ENCODE data around the gene KLF7.

The KLF7 gene

GRCh38 chr2:207072571-207072970, 93.2 kb downstream of the KLF7 start:
- no peak for FAIRE-seq

GRCh38 chr2:207071820-207072219, 93.9 kb downstream of the KLF7 start:
- DNase-seq (ENCODE audit: insufficient read length, low spot score) (no peak), FAIRE-seq (no peak)

More at GRCh38 chr2:207072571-207072970, 93.2 kb downstream of the KLF7 start:
- DNase-seq (ENCODE audit: insufficient read length, low spot score) = no peak

- no peak for DNase-seq (ENCODE audit: insufficient read length, low spot score)
- no peak for FAIRE-seq
These were observed 98.3 kb downstream of the KLF7 start for GRCh38 chr2:207067473-207067872.

DNA sequence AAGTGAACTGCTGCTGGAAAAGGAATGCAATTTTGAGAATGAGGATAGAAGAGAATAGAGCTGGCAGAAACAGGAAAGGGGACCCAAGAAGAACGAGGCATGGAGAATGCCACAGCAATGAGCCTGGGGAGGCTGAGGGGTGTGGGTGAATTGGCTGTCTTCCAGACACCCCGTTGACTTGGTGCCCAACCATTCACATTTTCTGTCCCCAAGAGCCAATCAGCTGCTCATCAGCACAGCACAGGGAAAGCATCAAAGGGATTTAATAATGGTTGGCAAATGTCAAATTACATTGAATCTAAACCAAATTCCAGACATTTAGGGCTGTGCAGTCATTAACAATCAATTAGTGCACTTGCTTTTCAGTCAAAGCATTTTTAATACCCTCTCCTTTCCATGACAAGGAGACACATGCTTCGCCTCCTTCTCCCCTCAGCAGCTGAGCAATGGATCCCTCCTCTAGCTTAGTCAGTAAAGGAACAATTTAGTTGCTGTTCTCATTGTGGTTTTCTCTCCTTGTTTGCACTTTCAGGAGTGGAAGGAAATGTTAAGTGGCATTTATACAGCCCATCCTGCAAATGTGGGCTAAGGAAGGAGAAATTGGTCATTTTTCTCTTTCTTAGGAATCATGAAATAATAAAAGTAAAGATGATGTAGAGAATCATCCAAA, 98.8 kb downstream of the KLF7 start:
- FAIRE-seq = no peak
- DNase-seq (ENCODE audit: insufficient read length, low spot score) = no peak

DNA sequence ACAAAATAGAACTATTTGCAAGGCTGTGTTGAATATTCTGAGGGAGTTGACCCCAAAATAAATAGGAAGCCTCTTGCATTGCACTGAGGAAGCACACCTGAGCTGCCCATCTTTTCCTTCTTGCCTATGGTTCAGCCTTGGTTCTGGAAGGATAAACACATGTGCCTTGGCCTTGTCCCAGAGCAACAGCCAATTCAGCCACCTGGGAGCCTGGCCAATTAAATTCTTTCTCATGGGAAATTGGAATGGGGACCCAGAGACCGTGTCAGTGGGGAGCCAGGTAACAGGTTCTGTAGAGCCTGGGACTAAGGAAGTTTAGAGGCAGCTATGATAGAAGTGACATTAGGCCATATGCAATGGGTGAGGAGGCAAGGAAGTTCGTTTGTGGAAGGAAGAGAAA, 99.6 kb downstream of the KLF7 start:
- no peak for FAIRE-seq
- DNase-seq (ENCODE audit: insufficient read length, low spot score) = no peak

DNA sequence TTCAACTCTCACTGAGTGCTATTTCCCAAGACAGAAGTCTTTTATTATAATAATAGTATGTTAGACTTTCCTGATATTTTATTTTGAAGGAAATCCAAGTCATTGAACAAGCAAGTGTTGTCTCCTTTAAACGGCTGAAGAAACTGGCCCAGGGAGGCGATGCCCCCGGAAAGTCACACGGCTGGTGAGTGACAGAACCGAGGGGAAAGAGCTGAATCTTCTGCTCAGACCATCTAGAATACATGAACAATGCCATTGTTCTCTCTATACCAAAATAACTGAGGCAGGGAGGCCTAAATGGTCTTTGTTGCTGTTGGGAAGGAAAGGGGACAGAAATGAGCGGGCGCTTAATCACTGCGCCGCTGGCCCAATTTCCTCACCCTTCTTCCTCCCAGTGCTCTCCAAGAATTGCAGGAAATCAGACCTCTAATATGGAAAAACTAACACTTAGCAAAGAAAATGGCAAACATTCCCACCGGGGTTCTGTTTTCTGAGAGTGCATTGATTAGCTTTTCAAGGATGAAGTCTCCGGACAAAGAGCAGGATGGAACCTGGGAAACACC, 101.5 kb downstream of the KLF7 start:
- DNase-seq (ENCODE audit: insufficient read length, low spot score) (no peak), FAIRE-seq (no peak)

DNA sequence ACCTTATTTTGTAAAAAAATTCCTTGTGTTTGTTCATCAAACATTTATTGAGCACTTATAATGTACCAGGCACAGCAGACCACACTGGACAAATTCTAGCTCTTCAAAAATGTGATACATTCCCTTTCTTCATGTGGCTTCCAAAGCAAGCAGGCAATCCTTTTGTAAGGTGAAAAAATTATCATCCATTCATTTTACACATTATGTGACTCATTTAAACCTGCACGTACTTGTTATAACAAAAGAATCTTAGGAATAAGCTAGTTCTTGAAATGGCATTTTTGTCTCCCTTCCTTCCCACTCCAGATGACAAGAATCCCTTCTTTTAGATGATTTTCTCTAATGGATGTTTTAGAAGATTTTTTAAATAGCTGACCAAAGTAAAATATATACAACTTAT, 104.6 kb downstream of the KLF7 start:
- FAIRE-seq (no peak), DNase-seq (ENCODE audit: insufficient read length, low spot score) (no peak)

GRCh38 chr2:207055257-207055656, 110.5 kb downstream of the KLF7 start:
- DNase-seq (ENCODE audit: insufficient read length, low spot score) (no peak), FAIRE-seq (no peak)

- FAIRE-seq = no peak
- DNase-seq (ENCODE audit: insufficient read length, low spot score) = no peak
These were observed 111.2 kb downstream of the KLF7 start for GRCh38 chr2:207054521-207054920.

- FAIRE-seq = no peak
- no peak for DNase-seq (ENCODE audit: insufficient read length, low spot score)
These were observed 114.3 kb downstream of the KLF7 start for GRCh38 chr2:207051385-207051965.

- no peak for DNase-seq (ENCODE audit: insufficient read length, low spot score)
- no peak for FAIRE-seq
These were observed 116.6 kb downstream of the KLF7 start for GRCh38 chr2:207049122-207049521.

GRCh38 chr2:207048416-207048815, 117.3 kb downstream of the KLF7 start:
- no peak for FAIRE-seq
- DNase-seq (ENCODE audit: insufficient read length, low spot score) = no peak

- no peak for DNase-seq (ENCODE audit: insufficient read length, low spot score)
- no peak for FAIRE-seq
These were observed 119.0 kb downstream of the KLF7 start for GRCh38 chr2:207046724-207047123.

DNA sequence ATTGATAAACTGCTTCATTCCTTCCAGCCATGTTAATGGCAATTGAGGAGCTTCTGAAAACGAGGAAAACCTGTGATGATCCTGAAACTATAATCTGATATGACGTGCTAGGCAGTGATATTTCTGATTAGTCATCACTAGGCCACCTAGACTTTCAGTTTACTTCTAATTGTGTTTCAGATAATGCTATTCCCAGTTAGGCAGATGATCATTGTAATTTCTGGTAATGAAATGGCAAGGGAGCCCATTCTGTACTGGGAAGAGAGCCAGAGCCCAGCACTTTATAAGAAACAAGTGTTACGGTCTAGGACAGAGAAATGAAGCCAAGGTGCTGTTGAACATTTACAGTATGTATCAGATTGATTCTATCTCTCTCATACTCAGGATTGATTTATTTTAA, 120.2 kb downstream of the KLF7 start:
- FAIRE-seq (no peak), DNase-seq (ENCODE audit: insufficient read length, low spot score) (no peak)

DNA sequence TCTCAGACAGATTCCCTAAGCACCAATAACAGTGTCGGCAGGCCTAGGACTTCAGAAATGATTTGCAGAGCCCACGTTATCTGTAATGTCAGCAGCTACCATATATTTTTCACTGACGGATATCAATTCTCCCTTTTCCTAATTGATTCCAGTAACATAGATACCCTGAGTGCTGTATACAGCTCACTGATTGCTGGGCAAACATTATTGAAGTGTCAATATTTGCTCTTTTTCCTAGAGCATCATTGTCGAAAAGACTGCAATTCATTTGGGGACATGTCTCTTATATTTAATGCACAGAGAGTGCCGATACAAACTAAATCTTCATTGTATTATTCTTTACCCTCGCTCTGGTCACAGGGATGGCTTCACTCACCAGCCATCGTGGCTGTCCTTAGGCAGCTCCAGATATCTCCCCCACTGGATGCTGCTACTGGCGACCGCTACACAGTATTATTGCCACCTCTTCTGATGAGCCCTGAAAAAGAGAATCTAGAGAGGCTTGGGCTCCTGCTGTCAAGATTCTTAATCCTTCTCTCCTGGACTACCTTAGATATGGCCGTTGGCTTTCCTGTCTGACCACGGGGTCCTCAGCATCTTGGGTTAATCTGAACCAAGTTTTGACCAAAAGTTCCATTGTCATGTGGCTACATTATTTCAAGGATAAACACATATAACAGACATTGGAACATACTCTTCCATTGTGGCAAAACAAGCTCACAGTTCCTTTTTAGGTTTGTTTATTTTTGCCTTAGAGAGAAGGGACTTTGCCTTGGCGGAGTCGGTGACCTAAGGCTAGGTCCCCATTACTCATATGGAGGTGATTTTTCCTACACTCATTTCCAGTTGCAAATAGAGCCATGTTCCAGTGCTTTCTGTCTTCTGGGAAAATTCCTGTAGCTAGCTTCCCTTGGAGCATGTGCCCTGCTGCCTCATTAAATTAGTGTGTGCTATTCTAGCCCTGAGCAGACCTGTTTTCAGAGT, 121.1 kb downstream of the KLF7 start:
- FAIRE-seq (no peak), DNase-seq (ENCODE audit: insufficient read length, low spot score) (no peak)

- DNase-seq (ENCODE audit: insufficient read length, low spot score) (no peak), FAIRE-seq (no peak)
These were observed 122.9 kb downstream of the KLF7 start for GRCh38 chr2:207042841-207043240.

DNA sequence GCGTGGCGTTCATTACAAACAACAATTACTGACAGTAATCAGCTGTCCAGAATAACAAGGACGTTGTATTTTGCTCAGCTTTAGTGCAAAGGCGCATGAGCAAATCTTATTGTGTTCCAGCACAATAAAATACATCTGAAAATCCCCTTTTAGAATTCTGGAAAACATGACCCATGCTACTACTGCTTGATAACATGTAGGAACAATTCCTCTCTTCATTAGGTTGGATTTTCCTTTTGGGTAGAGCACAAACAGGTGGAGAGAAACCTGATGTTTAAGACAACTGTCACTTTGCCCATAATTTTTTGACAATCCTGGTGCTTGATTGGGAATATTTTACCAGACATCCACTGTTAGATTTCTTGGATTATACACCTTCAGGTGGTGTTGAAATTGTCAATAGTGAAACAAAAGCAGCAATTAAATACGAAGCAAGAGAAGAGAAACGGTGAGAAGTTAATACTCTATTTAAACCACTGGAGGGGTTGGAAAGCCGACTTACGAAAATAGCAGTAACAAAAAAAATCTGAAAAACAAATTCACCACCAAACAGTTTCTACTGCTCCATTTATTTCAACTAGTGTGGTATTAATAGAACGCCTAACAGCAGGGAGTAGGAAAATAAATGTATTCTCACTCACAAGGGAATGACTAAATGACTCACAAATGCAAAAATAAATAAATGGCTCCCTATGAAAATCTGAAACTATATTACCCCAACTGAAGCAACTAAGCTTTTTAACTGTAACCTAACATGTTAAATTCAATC, 123.8 kb downstream of the KLF7 start:
- DNase-seq (ENCODE audit: insufficient read length, low spot score) (no peak), FAIRE-seq (no peak)

DNA sequence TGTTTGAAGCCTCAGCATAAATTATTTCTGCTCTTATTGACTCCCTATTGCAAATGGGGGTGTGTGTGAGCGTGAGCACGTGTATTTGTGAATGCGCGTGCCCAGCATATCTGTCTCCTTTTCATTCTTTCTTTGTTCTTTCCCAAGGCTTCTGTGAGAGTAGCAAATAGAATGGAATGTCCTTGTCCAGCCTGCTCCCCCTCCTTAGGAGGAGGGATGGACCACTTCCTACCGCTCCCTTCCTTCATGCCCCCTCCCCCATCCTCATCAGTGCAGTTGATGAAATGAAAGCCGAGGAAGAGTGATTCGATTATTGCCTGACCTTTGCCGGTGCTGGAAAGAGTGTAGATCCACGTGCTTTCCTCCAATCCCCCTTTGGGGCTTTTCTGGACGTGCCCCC, 124.5 kb downstream of the KLF7 start:
- FAIRE-seq (no peak), DNase-seq (ENCODE audit: insufficient read length, low spot score) (no peak)

- FAIRE-seq = no peak
- no peak for DNase-seq (ENCODE audit: insufficient read length, low spot score)
These were observed 125.1 kb downstream of the KLF7 start for GRCh38 chr2:207040696-207041095.

DNA sequence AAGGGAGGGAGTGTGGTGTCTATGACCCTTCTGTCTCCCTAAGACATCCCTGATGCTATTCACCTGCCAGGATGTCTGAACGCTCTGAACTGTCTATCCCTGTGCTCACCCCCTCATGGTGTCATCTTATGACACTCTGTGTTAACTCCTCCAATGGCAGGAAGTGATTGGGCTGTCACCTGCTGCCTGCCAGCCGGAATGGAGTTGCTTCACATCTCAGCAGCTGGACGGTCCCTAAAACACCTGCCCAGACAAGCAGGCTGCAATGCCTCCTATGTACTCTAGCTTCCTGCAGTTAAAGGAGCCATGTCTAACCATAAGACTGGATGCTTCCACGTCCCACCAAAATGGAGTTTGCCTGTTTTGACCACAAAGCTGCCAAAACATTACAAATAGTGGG, 126.5 kb downstream of the KLF7 start:
- FAIRE-seq (no peak), DNase-seq (ENCODE audit: insufficient read length, low spot score) (no peak)

GRCh38 chr2:207038299-207038698, 127.4 kb downstream of the KLF7 start:
- FAIRE-seq = no peak
- DNase-seq (ENCODE audit: insufficient read length, low spot score) = no peak
